Activated T-cell treated with anti-CD3 and anti-CD28 coated beads, Interleukin-2, amount 50 U/mL, for 1 hour (primary cell): ENCODE measurements around the gene EXOC4.
"Not testable (repeated sequence)": the region's sequence is repeated elsewhere in the genome, so short reads cannot be mapped to it uniquely, and the experiment has no call there.

ENCODE experiments used
- DNase-seq: peaks from one replicate; pipeline ENCODE4 v3.0.0-alpha.2; 2020

Gene EXOC4

DNA sequence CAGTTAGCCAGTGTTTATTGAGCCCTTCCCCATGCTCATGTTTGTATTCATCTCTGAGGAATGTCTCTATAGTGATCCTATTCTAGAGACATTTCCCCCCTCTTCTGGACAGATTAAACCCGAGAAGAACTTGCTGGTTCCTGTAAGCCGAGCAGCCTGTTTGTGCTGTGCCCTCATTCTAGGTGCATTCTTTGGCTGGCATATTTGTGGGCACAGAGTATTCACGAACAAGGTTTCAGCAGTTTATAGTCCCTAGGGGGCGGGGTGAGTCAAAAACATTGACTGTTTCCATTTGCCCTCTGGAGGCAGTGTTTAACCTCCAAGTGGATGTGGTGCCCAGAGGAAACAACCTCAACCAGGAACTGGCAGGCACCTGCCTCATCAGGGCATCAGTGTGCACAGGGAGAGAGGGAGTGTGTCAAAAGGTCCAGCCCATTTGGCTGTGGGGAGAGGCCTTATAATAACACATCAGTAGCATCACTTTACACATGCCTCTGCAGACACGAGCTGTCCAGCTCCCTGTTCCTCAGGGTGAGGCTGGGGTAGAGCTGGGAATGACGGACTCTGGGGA lies 600.9 kb downstream of the EXOC4 start:
- no peak for DNase-seq

DNA sequence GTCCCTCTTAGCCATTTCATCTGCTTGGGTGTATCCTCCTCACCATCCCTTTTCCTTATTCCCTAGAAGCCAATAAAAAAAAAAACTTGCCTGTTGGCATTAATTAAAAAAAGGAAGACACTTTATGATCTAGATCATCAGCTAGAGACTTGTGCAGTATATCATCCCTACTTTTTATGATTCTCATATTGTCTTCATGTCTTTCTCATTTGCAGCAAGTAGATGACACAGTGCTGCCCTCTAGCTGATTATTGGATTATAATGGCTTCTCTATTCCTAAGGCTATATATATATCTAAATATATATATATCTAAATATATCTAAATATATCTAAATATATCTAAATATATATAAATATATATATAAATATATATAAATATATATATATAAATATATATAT lies 601.9 kb downstream of the EXOC4 start:
- no peak for DNase-seq

DNA sequence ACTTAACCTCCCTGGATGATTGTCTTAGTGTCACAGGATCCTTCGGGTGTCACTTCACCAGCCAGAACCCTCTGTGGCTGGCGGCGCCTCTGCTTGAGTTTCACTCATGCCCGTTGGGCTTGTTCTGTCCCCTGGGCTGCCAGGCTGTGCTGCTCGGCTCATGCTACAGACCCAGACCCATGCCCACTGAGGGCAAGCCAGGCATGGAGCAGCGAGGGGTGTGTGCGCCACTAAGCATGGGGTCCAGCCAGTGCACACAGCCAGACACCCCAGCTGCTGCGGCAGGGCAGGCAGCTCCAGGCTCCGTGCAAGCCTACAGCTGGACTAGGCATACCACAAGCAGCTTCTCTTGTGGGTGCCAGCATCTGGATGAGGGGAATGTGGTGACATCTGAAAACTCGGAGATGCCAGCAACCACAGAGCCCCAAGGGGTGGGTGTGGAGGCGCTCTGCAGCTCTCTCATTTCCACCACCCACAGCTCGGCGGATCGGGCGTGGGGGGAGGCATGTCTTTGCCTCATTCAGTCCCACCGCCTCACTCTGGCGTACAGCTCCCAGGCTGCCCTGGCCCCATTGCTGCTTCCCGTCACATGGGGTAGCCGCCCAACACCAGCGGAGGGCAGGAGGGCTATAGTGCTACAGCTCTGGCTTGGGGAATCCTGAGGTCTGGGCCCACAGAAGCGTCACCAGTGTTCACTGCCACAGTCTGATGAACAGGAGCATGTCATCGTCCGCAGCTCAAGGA lies 604.7 kb downstream of the EXOC4 start:
- no peak for DNase-seq

DNA sequence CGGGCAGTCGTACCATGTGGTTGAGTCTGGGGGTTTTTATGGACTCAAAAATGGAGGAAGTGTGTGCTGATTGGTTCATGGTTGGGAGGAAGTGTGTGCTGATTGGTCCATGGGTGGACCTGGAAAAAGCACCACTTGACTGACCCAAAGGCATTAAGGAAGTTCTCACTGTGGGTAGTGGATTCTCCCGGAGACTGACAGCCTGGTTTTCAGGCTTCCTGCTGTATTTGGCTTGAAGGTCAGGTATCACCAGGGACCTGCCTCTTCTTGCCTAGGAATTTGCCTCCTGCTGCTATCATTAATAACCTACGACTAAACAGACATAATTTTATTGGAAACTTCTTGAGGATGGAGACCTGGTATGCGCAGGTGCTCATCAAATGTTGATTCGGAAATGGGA lies 605.4 kb downstream of the EXOC4 start:
- no peak for DNase-seq

DNA sequence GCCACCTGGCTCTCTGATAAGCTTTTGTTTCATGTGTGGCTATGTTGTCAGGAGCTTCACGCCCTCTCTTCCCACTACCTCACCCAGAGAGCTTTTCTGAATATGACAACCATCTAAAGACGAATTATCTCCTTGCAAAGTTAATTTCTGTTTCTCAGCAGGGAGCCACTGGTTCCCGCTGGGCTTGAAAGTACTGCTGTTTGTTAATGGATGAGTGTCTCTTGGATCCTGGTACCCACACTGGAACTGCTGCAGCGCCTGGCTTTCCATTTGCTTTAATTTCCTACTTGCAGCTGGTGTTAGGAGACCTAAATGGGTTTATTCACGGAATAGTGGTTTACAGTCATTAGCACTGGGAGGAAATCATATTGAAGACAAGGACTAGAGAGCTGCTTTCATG lies 606.4 kb downstream of the EXOC4 start:
- DNase-seq: no peak

DNA sequence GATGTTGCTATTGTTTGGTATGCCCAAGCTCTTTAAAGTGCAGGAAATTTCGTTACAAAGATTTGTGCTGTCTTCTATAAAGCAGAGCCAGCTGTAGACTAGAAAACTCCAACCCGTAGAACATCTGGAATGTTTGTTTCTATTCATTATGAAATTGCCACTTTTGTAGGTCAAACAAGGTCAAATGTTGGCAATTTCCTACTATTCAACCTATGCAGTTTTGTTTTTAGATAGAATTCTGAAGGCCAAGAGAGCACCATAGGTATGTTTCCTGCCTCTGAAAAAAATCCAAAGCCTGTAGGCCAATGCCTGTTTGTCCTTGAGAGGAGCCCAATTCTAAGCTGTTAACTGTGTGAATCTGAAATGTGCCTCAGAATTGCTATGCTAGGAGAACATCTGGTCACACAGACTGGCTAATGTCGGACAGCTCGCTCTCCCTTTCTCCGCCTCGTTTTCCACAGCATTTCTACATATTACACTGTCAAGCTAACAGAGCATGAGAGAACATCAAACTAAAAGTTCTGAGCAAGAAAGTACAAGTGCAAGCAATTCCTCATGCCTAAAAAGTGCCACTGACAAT lies 607.1 kb downstream of the EXOC4 start:
- DNase-seq: no peak

DNA sequence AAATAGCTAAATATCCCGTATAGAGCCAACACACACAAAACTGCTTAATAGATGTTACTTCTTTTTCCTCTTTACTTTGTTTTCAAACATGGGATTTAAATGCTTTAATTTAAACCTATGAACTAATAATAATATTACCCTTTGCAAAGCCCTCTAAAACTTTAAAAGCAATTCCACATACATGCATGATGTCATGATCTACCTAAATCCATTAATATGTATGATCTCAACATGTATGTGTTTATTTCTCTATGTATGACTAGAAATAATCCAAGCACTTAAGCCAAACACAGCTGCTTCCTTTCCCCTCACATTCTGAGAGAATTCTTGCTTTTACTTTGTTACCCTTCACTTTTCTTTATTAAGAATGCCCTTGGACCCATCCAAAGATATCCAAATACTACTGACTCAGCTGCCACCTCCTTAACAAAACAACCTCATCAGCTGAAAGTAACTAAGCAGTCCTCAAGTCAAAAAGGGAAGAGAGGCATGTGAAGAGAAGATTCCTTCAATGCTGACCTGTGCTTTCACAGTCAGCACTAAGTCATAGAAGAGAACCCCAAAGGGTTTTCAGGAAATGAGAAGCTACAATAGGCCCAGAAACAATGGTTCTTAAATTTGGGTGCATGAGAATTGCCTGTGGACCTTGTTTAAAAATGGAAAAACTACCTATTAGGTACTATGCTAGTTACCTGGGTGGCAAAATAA lies 607.9 kb downstream of the EXOC4 start:
- DNase-seq: no peak

DNA sequence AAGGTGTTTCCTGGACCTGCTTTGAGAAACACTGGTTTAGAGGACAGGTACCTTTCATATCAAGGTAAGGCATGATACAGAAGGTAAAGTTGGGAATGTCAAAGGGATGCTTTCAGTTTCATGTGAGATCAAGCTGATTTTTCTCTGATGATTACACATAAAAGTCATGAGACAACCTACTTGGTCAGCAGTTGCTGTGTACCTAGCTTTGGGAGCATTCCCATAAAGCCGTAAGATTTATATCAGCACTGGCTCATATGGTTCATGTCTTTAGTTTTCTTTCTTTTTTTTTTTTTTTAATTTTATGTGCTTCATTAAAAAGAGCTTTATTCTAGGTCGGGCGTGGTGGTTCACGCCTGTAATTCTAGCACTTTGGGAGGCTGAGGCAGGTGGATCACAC lies 609.0 kb downstream of the EXOC4 start:
- DNase-seq: no peak

DNA sequence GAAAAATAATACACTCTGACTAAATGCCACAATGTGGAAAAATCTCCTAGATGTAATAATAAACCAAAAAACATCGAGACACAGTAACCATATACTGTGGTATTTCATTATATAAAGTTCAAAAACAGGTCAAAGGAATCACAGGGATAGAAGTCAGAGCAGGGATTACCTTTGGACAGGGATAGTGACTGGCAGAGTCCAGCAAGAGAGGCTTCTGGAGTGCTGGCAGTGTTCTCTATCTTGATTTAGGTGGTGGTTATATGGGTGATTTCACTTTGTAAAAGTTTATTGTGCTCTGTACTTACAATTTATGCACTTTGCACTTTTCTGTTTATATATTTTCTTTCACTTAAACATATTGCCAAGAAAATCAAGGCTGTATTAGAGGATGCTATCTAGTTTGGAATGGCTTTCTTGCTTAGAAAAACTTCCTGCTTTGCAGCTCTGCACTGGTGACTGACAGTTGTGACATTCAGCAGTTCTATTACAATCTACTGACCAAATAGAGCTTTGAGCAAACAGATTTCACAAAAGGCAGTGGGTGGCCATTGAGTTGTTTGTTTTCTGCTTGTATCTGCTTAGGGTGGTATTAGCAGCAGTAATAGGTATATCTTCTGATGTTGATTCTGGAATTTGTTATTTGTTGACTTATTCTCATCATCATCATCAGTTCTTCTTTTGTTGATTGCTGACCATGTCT lies 610.6 kb downstream of the EXOC4 start:
- no peak for DNase-seq

DNA sequence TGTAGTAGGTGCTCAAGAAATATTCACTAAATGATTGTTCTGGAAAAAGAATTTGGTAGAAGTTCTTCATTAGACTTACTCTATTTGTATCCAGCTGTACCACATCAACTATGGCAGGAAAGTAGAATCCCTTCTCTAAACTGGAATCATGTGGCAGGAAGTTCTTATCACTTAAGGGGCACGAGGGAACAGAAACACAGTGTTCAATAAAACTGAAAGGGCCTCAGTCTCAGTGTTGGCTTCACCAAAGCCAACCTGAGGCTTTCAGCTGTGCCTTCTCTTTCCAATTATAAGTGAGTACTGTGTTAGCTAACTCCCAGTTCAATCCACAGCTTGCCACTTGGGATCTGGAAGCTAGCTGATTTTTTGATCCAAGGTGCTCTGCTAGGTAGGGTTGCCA lies 616.7 kb downstream of the EXOC4 start:
- DNase-seq: no peak

DNA sequence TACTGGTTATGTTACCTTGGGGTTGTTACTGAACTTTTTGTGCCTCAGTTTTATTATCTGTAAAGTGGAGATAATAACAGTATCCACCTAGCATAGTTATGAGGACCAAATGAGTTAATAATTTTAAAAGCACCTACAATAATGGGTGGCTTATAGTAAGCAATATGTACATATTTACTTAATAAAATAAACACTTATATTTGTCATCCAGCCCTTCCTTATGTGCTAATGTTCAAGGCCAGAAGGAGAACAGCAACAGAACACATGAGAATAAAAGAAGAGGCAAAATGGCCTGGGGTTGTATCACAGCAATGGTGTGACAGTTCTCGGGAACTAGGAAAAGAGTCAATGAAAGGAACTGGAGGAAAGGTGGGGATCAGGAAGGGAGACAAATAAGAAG lies 618.9 kb downstream of the EXOC4 start:
- DNase-seq: no peak

DNA sequence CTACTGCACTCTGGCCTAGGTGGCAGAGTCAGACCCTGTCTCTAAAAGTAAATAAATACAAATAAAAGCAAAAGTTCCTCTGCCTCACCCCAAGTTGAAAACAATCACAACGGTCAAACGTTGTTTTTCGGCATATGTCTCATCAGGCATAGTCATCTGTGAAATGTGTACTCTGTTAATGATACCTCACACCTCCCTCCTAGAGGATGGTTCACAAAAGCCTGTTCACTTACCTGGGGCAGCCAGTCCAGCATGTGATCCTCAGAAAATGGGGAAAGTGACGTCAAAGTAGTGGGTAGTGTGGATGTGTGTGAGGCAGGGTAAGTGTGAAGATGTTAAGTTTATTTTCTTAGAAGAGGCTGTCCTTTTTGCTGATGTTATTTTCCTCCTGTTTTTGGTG lies 620.3 kb downstream of the EXOC4 start:
- no peak for DNase-seq

DNA sequence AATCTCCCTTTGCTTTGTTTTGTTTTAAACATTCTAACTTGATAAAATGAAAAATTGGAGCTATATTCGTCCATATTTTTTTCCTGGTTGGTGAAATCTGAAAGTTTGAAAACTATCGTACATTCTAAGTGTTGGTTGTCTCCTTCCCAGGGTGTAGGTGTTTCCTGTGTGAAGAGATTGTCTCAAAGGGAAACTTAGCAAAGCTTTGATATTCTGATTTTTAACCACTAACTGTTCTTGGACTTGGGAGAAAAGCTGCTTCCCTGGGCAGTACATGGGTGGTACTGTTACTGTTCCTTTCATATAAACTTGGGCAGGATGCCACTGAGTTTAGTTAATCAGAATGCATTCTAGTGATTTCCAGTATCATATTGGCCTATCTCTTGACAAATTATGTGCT lies 620.8 kb downstream of the EXOC4 start:
- DNase-seq: no peak

DNA sequence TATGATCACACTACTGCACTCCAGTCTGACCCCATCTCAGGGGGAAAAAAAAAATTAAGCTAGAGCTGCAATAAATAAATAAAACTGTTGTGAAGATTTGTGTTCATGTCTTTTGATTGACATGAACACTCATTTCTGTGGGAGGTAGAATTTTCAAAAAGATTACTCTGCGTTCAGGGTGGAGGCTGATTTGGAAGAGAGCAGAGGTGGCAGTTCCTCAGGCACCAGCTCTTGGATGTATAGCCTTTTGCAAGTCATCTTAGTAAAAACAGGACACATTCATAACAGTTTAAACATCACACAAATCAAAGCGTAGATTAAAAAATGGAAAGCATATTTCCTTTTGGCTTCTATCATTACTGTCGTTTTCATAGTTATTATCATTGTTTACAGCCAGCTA lies 630.7 kb downstream of the EXOC4 start:
- no peak for DNase-seq

DNA sequence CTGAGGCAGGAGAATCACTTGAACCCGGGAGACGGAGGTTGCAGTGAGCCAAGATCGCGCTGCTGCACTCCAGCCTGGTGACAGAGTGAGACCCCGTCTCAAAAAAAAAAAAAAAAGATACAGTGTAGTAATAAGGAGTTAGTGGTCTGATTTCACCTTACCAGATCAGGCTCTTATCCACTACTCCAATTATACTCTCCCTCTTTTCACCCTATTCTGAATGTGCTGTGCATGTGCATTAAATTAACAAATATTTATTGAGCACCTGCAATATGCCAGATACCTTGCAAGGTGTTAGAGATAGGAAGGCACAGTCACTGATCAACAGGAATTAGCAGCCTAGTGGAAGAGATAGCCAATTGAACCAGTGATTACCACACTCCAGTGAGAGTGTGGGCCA lies 632.3 kb downstream of the EXOC4 start:
- DNase-seq: no peak

DNA sequence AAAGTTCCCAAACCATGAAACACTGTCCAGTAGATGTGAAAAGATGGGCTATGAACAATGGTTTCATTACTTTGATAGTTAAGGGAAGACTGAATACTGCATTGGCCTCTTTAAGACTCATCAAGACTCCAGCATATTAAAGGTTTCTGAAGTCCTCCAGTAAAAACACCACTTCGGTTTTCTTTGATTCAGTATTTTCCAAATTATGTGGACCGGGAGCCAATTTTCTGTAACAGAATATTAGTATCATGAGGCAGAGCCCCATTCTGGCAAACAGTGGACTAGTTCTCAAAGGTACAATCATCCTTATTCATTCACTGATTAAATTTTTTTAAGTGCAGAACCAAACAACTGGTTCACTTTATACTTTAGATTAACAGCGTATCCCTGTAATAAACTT lies 633.2 kb downstream of the EXOC4 start:
- no peak for DNase-seq

DNA sequence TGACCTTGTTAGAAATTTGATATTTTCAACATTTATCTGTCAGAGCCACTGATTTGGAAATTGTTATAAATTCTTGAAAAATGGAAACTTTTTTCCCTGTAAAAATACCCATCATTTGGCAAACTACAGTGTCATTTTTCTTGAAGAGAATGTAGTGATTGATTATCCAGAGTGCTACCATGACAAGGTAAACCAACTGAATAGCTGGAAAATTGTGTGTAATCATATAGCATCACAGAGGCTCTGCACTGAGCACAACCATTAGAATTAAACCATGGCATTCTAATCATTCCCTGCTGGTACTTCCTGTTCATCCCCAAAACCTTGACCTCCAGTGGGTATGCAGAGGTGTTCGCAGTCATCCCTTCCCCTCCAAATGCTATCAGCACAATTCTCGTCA lies 633.9 kb downstream of the EXOC4 start:
- no peak for DNase-seq

DNA sequence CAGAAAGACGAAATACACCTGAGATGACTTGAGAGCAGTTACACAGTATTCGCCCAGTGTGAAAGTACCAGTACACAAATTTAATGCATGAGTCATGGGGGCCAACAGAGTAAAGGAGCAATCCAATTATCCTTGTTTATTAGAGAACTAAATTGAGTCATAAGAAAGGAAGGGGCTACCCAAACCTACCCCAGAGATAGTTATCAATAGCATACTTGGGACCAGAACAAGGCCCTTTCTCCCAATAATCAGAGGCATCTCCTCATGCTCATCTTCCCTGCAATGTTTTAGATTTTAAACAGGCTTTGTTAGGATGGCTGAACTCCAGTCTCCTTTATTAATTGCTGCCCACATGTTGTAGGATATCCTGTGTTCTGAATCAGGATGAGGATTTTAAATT lies 634.6 kb downstream of the EXOC4 start:
- no peak for DNase-seq

DNA sequence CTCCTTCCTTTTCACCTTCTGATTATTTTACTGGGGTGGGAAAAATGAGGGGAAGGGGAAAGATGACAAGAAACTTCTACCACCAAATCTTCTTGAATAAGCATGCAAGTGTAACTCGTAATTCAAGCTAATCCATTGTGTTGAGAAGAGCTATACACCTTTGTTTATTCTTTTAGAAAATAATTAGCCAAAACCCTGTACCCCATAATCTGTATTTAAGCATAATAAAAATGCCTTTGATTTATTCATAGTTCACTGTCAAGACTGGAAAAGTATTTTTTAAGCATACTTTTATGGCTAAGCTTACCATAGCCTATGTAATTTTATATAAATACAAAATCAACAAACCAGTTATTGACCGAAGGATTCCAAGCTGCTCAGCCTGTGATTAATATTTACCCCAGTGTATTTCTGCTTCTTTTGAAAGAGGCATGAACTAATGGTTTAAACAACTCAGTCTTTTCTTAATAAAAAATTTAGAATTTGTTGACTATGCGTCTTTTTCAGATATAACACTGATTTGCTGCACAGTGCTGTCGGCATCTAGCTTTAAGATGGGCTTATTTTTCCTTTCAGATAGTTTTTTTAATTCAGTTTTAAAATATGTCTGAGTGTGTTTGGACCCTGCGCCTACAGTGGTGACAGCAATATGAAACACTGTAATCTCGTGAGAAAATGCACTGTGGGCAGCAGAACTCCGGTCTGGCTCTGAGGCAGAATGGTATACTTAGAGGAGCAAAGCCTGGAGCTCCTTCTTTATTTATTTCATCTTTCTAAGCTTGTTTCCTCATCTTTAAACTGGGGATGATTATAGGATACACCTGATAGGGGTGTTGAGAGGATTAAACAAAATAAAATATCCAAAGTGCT lies 635.4 kb downstream of the EXOC4 start:
- no peak for DNase-seq

DNA sequence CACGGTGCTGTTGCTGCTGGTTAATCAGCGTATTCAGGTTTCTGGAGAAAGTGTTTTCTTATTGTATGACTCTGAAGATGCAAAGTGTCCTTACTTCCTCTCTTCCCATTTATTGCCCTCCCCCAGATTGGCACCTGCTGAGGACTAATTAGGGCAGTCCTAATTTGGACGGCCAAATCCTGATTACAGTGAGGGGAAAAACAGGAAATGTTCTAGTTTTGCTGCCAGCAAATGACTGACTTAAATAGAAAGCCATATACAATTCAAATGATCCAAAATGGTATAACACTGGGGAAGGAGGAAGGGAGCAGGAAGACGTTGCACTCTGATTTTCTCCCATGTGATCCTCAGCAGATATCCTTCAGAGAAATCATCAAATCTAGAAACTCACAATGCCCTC lies 651.9 kb downstream of the EXOC4 start:
- no peak for DNase-seq

DNA sequence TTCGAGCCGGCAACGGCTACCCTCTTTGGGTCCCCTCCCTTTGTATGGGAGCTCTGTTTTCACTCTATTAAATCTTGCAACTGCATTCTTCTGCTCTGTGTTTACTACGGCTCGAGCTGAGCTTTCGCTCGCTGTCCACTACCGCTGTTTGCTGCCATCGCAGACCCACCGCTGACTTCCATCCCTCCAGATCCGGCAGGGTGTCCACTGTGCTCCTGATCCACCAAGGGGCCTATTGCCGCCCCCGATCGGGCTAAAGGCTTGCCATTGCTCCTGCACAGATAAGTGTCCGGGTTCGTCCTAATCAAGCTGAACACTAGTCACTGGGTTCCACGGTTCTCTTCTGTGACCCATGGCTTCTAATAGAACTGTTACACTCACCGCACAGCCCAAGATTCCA lies 653.7 kb downstream of the EXOC4 start:
- not testable (repeated sequence) for DNase-seq

DNA sequence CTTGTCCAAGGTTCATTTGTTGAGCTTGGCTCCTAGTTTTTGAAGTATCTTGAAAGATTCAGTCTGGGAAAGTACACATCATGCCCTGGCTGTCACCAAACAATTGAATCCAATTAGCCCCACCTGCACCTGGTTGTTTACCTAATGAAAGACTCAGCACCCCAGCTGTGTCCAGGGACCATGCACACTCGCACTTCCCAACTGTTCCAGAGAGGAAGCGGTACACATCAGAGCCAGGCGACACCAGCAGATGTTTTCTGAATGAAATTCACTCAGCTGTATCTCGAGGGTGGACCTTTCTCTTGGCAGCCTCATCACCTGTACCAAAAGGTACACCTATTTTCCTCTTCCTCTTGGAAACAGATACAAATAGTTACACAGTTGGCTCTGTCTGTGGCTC lies 657.9 kb downstream of the EXOC4 start:
- no peak for DNase-seq

DNA sequence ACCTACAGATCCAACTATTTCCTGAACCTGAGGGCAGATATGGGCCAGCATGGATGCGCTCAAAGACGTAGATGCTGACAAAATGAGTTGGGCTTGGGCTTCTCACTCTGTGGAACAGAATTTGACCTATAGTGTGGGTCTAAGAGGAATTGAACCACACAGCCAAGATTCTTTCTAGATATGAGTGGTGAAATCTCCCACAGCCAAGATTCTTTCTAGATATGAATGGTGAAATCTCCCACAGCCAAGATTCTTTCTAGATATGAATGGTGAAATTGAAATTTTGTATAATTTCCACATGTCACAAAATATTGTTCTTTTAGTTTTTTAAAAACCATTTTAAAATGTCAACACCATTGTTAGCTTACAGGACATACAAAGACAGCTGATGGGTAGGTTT lies 658.8 kb downstream of the EXOC4 start:
- no peak for DNase-seq
